Stimulated activated CD4-positive, alpha-beta T cell treated with anti-CD3 and anti-CD28 coated beads, Interleukin-2, amount 100 ng/mL, for 4 hours (primary cell): ENCODE results near the gene CEMIP2.

Experiments used
- DNase-seq: peaks from one replicate; pipeline ENCODE4 v3.0.0-alpha.2; 2020; ENCODE audit warnings: low read depth

Gene CEMIP2

DNA sequence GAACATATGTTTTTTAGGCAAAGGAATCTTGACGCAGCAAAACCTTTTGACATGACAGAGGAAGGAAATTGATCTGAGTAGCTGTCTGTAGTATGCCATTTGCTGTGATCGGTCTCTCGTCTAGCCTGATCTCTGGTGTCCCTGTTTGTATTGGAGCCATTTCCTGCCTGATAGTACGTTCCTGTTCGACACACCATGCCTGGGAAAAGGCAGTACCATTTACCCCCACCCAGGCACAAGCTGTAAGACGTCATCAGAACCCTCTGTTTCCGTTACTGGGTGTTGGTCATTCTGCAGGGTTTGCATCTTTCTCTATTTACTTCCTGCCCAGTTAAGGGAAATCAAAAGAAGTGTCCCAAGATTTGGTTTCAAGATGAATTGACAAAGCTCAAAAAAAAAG is 129.7 kb downstream of the CEMIP2 start:
- DNase-seq: no peak

DNA sequence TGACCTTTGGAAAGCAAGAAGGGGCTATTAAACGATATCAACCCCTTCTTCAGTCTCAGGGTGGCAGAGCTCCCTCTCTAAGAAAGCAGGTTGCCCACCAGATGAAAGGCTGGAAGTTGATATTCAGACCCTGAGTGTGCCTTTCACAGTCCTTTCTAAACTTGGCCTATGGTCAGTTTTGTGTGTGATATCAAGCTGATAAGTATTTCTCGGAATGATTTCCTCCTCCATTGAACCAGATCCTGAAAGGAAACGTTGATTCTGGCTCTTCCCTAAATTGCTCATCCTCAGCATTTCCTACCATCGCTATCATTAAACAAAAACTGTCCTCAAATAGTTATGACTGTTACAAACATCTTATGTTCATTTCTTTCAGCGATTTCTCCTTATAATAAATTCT is 130.4 kb downstream of the CEMIP2 start:
- DNase-seq: no peak

DNA sequence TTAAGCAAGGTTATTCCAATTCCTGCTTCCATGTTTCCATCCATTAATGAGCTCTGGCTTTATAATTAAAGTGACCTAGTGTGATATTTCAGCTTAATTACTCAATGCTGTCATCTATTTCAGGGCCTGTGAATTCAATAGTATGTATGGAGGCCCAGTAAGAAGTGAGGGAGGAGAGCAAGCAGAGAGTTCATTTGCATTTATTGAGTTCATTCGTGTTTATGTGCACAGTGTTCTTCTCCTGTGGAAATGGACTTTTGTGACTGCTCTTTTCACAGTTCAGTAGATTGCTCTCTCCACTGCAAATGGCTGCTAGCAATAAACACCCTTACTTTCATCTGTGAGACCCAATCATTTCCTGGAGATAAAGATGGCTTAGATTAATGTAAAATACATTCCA is 130.9 kb downstream of the CEMIP2 start:
- no peak for DNase-seq

DNA sequence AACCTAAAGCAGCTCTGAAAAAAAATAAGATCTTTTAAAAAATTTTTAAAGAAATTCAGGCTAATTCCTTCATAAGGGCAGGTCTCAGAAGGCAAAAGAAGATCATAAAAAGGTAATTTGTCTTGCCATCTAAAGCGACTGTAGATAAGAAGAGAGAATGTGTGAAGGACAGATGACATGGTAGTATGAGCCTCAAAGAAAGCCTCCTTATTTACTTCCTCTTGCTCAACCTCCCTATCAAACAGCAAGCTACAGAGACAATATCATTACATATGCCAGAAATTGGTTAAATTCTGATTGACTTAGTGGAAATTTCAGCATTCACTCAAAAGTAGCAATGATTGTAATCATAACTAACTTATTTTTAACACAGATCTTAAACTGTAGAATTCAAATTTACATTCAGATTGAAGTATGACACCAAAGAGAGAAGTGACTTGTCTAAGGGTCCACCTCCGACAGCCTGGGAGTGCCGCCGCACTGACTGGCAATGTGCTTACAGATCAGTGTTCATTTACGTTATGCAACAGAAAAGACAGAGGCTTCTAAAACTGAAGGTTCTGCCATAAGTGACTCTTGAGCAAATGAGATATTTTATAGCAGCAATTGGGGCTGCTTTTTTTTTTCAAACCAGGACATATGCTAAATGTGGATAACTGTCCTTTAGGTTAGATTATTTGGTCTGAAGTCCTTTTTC is 132.0 kb downstream of the CEMIP2 start:
- no peak for DNase-seq

DNA sequence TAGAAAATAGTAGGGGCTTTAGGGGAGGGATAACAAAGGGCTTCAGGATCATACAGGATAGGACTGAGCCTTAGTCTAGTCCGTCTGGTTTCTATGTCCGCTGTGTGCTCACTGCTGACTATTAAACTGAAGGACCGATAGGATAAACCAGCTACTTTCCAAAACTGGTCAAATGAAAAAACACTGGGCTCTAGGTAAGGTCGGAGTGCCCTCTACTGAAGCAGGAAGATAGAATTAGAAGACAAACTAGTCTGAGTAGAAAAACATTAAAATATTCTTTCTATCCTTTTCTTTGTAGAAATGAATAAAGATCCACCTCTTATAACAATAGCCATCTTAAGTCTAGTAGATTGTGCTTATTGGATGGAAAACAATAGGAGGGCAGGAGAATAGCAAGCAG is 133.6 kb downstream of the CEMIP2 start:
- DNase-seq: no peak
